Erythroblast (primary cell): ENCODE measurements around the gene NSD1.

ENCODE experiments used
- GATA1 ChIP-seq: IDR thresholded peaks from 2 replicates; pipeline ENCODE4 v1.6.1; 2011; ENCODE audit warnings: low read depth, mild to moderate bottlenecking, control low read depth, low read length, moderate library complexity
- POLR2A ChIP-seq: IDR thresholded peaks from 2 replicates; pipeline ENCODE4 v1.6.1; 2011; ENCODE audit warnings: mild to moderate bottlenecking, low read length

DNA sequence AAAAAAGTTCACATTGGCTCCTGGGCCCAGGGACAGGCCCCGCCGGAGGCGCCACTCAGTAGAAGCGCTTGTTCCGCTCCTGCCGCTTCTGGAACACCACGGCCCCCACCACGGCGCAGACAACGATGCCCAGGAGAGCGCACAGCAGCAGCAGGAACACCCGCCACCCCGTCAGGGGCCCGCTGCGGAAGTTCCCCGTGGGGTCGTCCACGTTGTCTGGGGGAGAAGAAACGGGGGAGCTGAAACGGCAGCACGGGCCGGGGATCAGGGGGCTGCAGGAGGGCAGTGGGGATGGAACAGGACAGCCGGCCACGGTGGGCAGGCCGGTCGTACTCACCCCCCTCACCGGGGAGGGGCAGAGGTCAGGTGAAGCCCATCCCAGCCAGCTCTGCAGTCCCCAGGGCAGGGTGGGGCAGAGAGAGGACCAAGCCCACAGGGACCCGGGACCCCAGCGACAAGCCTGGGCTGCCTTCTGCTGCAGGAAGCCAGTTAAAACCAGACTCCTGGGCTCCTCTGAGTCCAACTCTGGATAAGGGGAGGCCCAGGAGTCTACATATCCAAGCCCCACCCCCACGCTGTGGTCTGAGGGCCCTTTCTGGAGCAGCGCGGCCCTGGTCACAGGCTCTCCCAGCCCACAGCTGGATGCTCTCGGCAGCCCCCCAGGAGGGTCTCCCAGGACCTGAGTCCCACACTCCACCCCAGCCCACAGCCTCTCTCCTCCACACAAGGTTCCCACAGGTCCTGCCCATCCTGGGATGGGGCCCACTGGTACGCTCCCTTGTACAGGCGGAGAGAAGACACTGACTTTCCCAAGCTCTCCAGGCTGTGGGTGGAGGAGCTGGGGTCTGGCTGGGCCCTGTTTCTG is 198.7 kb downstream of the NSD1 start:
- TF ChIP-seq POLR2A = no peak
- TF ChIP-seq GATA1 = no peak
